HG03558 (cell line): ENCODE measurements around the gene CFAP68.
"Not testable (repeated sequence)": the region's sequence is repeated elsewhere in the genome, so short reads cannot be mapped to it uniquely, and the experiment has no call there.

ENCODE experiments used
- ATAC-seq: cut with Tn5 transposase; IDR thresholded peaks from one replicate; pipeline ENCODE4 v1.9.1; 2021; ENCODE audit warnings: moderate number of reproducible peaks; ENCODE audit not compliant: unreplicated experiment; ENCODE audit errors: extremely low read depth

The CFAP68 gene

DNA sequence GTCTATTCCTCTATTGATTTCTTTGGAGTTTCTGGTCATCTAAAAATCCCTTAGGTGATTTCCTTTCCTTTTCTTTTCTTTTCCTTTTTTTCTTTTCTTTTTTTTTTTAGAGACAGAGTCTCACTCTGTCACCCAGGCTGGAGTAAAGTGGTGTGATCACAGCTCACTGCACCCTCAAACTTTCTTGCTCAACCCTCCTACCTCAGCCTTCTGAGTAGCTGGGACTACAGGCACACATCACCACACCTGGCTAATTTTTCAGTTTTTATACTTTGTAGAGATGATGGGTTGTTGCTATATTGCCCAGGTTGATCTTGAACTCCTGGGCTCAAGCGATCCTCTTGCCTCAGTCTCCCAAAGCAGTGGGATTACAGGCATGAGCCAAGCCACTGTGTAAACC, 37.4 kb downstream of the CFAP68 start:
- no peak for ATAC-seq

DNA sequence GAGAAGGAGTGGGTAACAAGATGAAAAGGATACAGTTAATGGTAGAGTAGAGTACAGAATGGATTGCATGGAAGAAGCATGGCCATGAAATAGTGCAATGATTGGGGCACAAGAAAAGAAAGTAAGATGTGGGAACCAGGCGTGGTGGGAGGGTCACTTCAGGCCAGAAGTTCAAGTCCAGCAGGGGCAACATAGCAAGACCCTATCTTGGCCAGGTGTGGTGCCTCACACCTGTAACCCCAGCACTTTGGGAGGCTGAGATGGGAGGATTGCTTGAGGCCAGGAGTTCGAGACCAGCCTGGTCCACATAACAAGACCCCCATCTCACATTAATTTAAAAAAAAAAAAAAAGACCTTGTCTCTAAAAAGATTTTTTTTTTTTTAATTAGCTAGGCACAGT, 38.0 kb downstream of the CFAP68 start:
- no peak for ATAC-seq

DNA sequence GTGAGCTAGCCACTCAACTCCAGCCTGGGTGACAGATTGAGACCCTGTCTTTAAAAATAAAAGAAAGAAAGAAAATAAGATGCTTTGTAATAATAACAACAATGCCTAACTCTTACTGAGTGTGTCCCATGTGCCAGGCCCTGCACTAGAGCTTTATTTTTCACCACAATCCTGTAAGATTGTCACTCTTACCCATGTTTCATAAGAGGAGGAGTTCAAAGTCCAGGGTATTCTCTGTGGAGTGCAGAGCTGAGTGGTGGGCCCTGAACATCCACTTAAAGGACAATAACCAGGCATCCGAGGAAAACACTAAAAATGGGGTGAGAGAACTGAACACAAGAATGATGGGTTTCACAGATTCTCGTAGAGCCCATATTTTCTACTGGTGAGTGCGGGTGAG, 38.4 kb downstream of the CFAP68 start:
- ATAC-seq = no peak

DNA sequence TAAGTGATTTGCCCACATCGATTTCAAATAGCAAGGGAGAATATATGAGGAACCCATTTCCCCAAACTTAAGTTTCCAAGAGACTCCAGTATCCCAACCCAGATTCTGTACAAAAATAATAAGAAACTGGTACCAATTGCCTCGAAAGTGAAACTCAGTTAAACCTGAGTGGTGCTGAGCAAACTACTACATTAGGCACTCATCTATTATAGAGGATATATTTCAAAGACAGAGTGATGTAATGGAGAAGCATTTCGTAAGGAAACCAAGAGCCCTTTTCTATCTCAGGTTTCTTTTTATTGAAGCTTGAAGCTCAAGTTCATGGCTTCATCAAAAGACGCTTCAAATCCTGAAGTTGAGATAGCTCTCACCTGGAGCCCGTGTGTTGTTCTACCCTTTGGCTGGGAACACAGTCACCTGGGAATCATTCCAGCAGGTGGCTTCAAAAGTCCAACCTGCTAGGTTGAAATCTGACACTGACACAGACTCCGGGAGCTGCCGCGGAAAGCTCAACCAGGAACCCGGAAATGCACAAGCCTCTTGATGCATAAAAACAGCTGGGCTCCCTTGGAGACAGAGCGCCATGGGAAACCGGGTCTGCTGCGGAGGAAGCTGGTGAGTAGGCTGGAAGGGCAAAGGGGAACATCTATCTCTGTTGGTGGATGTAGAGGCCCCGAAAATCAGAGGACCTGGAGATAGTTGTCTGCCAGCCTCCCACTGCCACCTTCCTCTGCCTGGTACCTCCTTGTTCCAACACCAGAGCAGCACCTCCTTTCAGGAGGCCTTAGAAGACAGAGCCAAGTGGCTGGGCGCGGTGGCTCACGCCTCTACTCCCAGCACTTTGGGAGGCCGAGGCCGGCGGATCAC, 39.3 kb downstream of the CFAP68 start, which contains the start of gene C11orf52:
Gene C11orf52 (plus strand): TSS at position 524 of the 867 bp plus-strand sequence. CDS start 60 bp downstream, at position 584.
- ATAC-seq = no peak

DNA sequence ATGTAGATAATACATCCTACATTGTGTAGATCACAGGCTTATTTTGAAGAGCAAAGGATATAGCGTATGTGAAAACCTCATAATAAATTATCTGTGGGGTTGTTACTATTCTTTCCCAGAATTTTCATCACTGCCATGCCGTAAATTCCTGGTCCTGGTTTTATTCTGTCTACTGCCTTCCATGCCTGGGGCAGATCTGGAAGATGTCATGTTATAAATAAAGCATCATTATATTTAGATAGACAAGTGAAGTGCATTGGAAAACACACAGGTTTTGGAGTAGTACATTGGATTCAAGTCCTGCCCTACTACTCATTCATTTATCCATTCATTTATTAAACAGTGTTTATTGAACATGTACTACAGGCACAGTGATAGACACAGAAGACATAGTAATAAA, 41.6 kb downstream of the CFAP68 start:
- ATAC-seq = no peak

DNA sequence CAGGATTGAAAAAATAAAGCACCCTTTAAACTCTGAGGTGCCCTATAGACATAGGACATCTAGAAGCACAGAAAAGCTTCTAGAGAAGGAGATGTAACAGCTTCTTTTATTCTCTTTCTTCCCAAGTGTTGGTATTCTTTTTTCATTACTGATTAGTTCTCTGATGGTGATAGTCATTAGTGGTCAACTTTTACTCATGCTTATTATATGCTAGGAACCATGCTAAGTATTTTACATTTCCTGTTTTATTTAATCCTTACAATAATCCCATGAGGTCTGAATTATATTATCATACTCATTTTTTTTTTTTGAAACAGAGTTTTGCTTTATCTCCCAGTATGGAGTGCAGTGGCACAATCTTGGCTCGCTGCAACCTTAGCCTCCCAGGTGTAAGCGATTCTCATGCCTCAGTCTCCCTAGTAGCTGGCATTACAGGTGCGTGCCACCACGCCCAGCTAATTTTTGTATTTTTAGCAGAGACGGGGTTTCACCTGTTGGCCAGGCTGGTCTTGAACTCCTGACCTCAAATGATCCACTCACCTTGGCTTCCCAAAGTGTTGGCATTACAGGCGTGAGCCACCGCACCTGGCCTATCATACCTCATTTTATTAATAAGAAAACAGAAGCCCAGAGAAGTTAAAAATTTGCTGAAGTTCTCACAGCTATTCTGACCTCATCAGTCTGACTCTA, 42.3 kb downstream of the CFAP68 start:
- no peak for ATAC-seq

DNA sequence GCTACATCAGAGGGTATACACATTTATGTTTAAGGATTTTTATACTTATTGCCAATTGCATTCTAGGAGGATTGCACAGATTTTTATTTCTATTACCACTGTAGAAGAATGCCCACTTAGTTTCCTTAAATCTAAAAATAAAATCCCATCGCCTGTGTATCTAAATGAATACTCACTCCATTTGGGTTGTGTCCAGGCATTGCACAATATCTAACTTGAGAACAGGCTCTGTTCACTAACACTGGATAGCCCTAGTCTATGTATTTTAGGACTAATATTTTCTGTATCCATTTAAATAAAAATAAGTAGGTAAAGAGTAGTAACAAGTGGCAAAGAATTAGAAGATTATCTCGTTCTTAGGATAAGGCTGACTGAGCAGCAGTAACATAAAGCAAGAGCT, 43.5 kb downstream of the CFAP68 start:
- ATAC-seq = no peak

DNA sequence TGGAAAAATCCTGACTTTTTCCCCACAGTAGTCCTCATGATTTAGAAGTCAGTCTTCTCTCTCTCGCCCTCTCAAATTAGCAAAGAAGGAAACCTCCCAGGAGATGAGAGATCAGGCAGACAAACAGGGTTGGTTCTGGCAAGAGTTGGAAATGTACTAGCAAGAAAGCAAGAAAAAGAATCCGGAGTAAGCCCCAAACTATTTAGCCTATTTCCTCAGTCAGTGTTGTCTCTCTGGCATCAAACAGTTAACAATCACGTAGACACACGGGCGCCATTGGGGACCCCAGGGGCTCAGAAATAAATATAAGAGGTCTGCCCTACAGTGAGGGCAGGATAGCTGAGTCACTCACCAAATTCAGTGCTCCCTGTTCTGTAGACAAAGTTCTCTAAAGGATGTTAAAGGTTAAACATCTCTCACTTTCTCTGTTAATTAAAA, 44.0 kb downstream of the CFAP68 start:
- no peak for ATAC-seq

DNA sequence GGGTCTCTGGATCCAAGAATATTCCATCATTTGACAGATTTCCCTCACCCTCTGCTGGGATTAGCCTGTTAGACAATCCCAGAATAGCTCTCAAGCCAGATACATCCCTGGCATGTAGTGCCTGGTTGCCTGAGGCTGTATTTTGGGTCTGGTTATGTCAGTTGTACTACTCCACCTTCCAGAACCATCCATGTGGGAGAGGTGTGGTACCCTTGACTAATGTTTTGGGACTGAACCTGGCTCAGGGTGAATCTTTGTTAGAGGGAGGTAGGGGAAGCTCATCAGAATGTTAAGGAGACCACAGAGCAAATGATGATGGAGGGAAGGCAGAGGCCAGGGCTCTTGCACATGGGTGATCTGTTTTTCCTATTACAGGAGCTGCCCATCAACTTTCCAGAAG, 44.6 kb downstream of the CFAP68 start:
- no peak for ATAC-seq

DNA sequence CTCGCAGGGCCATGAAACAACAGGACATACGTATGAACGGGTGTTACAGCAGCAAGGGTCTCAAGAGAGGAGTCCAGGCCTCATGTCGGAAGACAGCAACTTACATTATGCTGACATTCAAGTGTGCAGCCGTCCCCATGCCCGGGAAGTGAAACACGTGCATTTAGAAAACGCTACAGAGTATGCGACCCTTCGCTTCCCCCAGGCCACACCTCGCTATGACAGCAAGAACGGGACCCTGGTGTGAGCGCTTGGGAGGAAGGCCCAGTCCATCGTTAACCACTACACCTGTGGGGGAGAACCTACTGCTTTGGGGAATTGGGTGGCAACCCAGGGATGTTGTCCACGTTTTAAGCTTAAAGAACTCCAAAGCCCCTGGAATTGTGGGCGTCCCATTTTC, 46.6 kb downstream of the CFAP68 start:
- ATAC-seq = no peak

DNA sequence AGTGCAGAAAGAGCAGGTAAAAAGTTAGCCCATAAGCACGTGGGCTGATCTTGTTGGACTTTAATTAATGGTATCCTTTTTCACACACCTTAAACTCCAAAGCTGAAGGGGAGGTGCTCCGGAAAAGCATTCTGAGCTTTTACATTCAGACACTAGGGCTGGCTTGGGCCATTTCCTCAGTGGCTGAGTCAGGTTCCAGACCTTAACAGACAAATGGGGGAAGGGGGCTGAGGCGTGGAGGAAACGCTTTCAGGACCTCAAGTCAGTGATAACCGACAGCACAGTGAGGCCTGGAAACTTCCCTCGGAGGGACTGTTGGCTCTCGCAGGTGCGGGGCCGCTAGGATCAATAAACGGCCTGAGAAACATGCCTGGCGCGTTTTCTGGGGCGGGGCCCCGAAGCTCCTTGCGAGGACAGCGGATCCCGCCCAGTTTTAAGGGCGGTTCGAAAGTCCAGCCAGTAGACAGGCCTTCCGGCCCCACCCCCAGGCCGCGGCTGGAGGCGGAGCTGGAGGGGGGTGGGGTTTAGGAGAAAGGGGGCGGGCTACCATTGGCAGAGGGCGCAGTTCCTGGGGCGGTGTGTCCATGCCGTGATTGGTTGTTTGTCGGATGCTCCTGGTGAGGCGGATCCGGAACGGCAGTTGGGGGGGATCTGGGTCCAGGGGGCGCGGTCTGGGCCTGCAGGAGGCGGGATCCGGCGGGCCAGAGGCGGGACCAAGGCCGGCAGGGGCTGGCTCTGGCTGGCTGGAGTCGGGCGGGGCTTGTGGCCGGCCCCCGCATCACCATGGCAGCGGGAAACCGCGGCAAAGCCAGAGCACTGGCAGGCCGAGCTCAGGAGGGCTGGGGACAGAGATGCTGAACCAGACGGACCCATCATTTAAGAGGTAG, 47.4 kb downstream of the CFAP68 start:
- ATAC-seq = peak; percentile 86

DNA sequence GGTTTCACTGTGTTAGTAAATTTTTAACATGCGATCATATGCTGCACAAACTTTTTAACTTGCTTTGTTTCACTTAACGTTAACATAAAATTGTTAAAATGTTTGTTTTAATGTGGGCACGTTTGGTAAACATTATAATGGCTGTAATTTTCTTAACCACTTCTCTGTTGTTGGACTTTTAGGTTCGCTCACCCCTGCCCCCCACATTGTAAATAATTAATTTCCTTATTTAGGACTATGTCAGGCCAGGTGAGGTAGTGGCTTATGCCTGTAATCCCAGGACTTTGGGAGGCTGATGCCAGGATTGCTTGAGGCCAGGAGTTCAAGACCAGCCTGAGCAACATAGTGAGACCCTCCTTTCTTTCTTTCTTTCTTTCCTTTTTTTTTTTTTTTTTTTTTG, 51.1 kb downstream of the CFAP68 start:
- ATAC-seq = no peak

DNA sequence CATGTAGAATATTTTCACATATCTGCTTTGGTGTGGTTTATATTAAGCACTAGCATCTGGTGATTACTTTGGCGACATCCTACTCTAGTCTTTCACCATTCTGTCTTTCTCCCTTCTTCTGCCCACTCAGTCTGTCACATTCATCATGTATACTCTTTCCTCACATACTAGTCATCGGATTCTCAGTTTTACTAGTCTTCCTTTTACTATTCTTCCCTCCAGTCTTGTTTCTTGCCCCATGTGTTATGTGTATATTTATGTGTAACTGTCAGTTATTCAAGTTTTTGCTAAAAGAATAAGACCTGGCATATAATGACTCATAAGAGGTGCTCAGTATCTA, 53.2 kb downstream of the CFAP68 start:
- no peak for ATAC-seq

DNA sequence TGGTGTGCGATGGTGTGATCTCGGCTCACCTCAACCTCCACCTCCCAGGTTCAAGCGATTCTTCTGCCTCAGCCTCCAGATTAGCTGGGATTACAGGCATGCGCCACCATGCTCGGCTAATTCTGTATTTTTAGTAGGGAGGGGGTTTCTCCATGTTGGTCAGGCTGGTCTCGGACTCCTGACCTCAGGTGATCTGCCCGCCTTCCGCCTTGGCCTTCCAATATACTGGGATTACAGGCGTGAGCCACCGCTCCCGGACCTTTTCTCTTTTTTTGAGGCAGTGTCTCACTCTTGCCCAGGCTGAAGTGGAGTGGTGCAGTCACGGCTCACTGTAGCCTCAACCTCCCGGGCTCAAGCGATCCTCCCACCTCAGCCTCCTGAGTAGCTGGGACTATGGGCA, 53.8 kb downstream of the CFAP68 start:
- not testable (repeated sequence) for ATAC-seq

DNA sequence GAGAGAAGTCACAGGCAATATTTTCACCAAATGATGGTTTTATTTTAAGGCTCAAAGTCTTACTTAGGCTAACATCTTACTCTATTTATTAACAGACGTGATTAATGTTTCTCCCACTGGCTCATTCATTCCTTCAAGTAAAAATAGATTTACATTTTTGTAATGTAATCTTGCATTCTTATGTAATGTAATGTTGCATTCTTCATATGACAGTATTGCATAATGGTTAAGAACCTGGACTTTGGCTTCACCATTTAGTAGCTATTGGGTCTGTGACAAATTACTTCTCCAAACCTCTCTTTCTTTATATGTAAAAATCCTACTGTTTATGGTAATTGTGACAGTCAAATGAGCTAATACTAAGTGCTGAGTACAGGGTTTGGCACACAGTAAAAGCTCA, 54.5 kb downstream of the CFAP68 start:
- ATAC-seq = no peak

DNA sequence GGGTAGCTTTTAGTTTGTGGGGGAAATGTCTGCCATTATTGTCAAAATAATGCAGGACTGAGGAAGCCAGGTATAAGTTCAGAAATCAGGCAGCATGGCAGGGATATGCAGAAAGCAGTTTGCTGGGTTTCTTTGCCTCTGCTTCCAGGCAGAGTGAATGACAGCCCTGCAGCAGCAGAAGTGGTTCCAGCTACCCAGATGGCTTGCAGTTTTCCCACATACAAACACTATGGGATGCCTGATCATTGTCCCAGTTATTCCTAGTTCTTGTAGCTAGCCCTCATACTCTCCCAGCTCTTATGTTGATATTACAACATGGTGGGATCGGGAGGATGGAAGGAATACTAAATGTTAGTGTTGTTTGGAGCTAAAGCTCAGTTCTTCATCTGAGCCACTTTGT, 55.0 kb downstream of the CFAP68 start:
- no peak for ATAC-seq
